Heart left ventricle (tissue), 16 donors: ENCODE data around the gene MSI2. TPM values are rescaled to one million over a fixed set of nuclear protein-coding genes. Genes with fewer than 3 reads are reported as not detected.

ENCODE experiments used
- ATAC-seq, 4 donors: fragments of 200-7000 bp; cut with Tn5 transposase; one replicate each; pipeline ENCODE4 v1.9.1; 2020 to 2022; ENCODE audit warnings: moderate library complexity in 4 of 4, mild to moderate bottlenecking in 3 of 4, moderate number of reproducible peaks in 1 of 4
- DNase-seq, 5 donors: peaks; one replicate each; pipeline ENCODE4 v3.0.0-alpha.2; 2020
- H3K27ac ChIP-seq, 12 donors: fragments of 200-600 bp; sonication (generic) in 4 of 12; one replicate each; pipeline versions ENCODE4 v1.5.0 to v1.8.0; 2016 to 2022; ENCODE audit warnings: mild to moderate bottlenecking in 2 of 12
- H3K27me3 ChIP-seq, 9 donors: fragments of 200-600 bp; sonication (generic) in 2 of 9; one replicate each; pipeline versions ENCODE4 v1.5.1 to v1.8.0; 2016 to 2022; ENCODE audit warnings: mild to moderate bottlenecking in 3 of 9
- H3K36me3 ChIP-seq, 9 donors: fragments of 200-600 bp; sonication (generic) in 2 of 9; one replicate each; pipeline versions ENCODE4 v1.5.0 to v1.8.0; 2018 to 2022; ENCODE audit warnings: mild to moderate bottlenecking in 2 of 9
- H3K4me1 ChIP-seq, 12 donors: fragments of 200-600 bp; sonication (generic) in 4 of 12; one replicate each; pipeline versions ENCODE4 v1.5.0 to v1.8.0; 2016 to 2022; ENCODE audit warnings: mild to moderate bottlenecking in 3 of 12
- H3K4me3 ChIP-seq, 12 donors: fragments of 200-600 bp; sonication (generic) in 4 of 12; one replicate each; pipeline versions ENCODE4 v1.5.0 to v1.8.0; 2017 to 2022; ENCODE audit warnings: mild to moderate bottlenecking in 9 of 12, moderate library complexity in 4 of 12
- H3K9me3 ChIP-seq, 12 donors: fragments of 200-600 bp; sonication (generic) in 4 of 12; one replicate each; pipeline versions ENCODE4 v1.5.0 to v1.8.0; 2016 to 2022; ENCODE audit warnings: mild to moderate bottlenecking in 1 of 12
- POLR2A ChIP-seq, 2 donors: fragments of 450-650 bp; IDR thresholded peaks; one replicate each; pipeline ENCODE4 v1.6.1; 2017; ENCODE audit warnings: antibody characterized with exemption in 2 of 2, mild to moderate bottlenecking in 2 of 2, moderate library complexity in 2 of 2
- WGBS, 4 donors: extraction: QIAGEN DNeasy Blood & Tissue Kit in 2 of 4; methylation state at CpG; one replicate each; pipeline versions ENCODE4 v1.1.5 to v1.1.7; 2013 to 2018; 5-methylcytosine and 5-hydroxymethylcytosine counted together
- intact Hi-C, 10 donors: fragments of 100-400 bp; cut with DNase I; formaldehyde crosslinking; loops; one replicate each; pipeline versions ENCODE4 v1.11.1 to v1.14.2; 2022
- polyA plus RNA-seq, 2 donors: library from polyadenylated mRNA; stranded (reverse); fragments of 200-250 nt; gene quantifications; one replicate each; pipeline ENCODE4 v1.2.3, GENCODE V29; 2013
- total RNA-seq, 9 donors: library from RNA; depleted of rRNA in 2 of 9; stranded (reverse); fragments of >200 nt in 2 of 9; fragmentation: NEBNext Ultra II Directional in 3 of 9; extraction: Animal tissue kit (Norgen Biotek cat#: 25700) in 3 of 9; gene quantifications; one replicate each; pipeline versions ENCODE4 v1.1.0 to v1.2.4, GENCODE V29; 2016 to 2023
- TF ChIP-seq, protein P1 (sequence below), 12 donors: fragments of 200-600 bp; sonication (generic) in 4 of 12; IDR thresholded peaks; one replicate each; pipeline versions ENCODE4 v1.5.0 to v1.8.0; 2018 to 2022; ENCODE audit warnings: antibody characterized with exemption in 12 of 12, mild to moderate bottlenecking in 5 of 12
- donor health status: ischemic (EF 13 %, LVEDD 7.1; RV severe dilation, severe dysfunction).
- donor health status: healthy with polysubstance abuse.
- donor health status: DM: no; HTN: yes; CAD: no.
- donor health status: DM: no; HTN: no; CAD: no.
- donor health status: ischemic (EF 25% LVEDD 6.9; RV normal size, moderate dysfunction).
- donor health status: ischemic (EF 25% LVEDD 5.7; RV mildly dilated, moderate dysfunction).
- donor health status: healthy.
- donor health status: DM: yes; HTN: yes; CAD: no.
- donor health status: ischemic (EF 35%, LVEDD 5.7; RV mildly dilated, moderate dysfunction).
- donor health status: nonischemic (EF 11% LVEDD 7.7; RV severe dilation, severe dysfunction).
- donor health status: DM: yes; HTN: yes; CAD: no.
- donor health status: PGD.
- donor health status: ischemic (EF 29% LVEDD 5.4; RV normal size, mild dysfunction).
- donor health status: nonischemic (EF 23%, LVEDD 6.1; RV moderate dilation, normal function).

Gene MSI2
- total and polyA plus RNA-seq, 11 donors, result 35.9 to 120 (median 104) TPM

DNA sequence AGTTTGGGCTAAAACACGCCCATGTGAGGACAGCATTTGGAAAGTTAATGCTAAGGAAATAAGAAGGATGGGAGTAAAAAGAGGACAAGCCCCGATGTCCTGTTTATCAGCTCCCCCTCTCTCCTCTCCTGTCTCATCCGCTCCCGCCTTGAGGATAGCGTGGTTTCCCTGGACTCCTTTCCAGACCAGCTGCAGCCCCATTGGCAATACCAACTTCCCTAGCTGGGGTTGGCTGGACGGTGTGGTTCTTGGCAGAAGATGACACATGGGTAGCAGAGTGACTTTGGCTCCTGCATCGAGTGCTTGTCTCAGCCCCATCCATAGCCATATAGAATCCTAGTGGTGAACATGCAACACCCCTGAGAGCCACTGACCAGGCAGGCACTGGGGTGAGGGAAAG lies 302.9 kb downstream of the MSI2 start:
- no peak for DNase-seq
- Histone ChIP-seq H3K36me3 (no peaks in the 10 kb centered on the region), H3K9me3 (no peaks in the 10 kb centered on the region), H3K27ac (no peak overlapping the region), H3K27me3 (no peaks in the 10 kb centered on the region), H3K4me3 (no peak overlapping the region), H3K4me1 (peaks cover 0 to 24% (median 11%) of the 10 kb centered on the region in 12 donors)
- intact Hi-C loops, result no loop called here
- WGBS, 4 donors, result 78 to 92% (median 91%) methylated on average over 7 of the region's 7 CpGs
- no peak for ATAC-seq
- TF ChIP-seq POLR2A (IDR thresholded peaks at IDR 0.05), result no peak
- TF ChIP-seq, protein P1, sequence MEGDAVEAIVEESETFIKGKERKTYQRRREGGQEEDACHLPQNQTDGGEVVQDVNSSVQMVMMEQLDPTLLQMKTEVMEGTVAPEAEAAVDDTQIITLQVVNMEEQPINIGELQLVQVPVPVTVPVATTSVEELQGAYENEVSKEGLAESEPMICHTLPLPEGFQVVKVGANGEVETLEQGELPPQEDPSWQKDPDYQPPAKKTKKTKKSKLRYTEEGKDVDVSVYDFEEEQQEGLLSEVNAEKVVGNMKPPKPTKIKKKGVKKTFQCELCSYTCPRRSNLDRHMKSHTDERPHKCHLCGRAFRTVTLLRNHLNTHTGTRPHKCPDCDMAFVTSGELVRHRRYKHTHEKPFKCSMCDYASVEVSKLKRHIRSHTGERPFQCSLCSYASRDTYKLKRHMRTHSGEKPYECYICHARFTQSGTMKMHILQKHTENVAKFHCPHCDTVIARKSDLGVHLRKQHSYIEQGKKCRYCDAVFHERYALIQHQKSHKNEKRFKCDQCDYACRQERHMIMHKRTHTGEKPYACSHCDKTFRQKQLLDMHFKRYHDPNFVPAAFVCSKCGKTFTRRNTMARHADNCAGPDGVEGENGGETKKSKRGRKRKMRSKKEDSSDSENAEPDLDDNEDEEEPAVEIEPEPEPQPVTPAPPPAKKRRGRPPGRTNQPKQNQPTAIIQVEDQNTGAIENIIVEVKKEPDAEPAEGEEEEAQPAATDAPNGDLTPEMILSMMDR (IDR thresholded peaks at IDR 0.05), result no peak

GRCh38 chr17:57559634-57560318 lies 303.5 kb downstream of the MSI2 start:
- H3K36me3 ChIP-seq, result no peaks in the 10 kb centered on the region
- no peak overlapping the region for H3K4me3 ChIP-seq
- ATAC-seq, result no peak
- H3K9me3 ChIP-seq, result no peaks in the 10 kb centered on the region
- peaks cover 0 to 22% (median 6%) of the 10 kb centered on the region in 12 donors for H3K4me1 ChIP-seq
- no peak for DNase-seq
- intact Hi-C loops, result no loop called here
- no peak overlapping the region for H3K27ac ChIP-seq
- H3K27me3 ChIP-seq, result no peaks in the 10 kb centered on the region
- WGBS, 4 donors, result 84 to 97% (median 93%) methylated on average over 11 to 14 of the region's 14 CpGs
- no peak for TF ChIP-seq POLR2A (IDR thresholded peaks at IDR 0.05)
- TF ChIP-seq, protein P1 (IDR thresholded peaks at IDR 0.05), result no peak

- ATAC-seq (no peak), DNase-seq (no peak)
- no peaks in the 10 kb centered on the region for H3K9me3 ChIP-seq
- no peaks in the 10 kb centered on the region for H3K27me3 ChIP-seq
- no peaks in the 10 kb centered on the region for H3K36me3 ChIP-seq
- H3K4me1 ChIP-seq, result peaks cover 0 to 16% (median 3%) of the 10 kb centered on the region in 12 donors
- H3K4me3 ChIP-seq, result no peak overlapping the region
- TF ChIP-seq POLR2A (IDR thresholded peaks at IDR 0.05), result no peak
- TF ChIP-seq, protein P1 (IDR thresholded peaks at IDR 0.05), result no peak
- 72 to 85% (median 82%) methylated on average over 4 of the region's 4 CpGs for WGBS, 4 donors
- no peak overlapping the region for H3K27ac ChIP-seq
- intact Hi-C loops, result no loop called here
These were observed 304.0 kb downstream of the MSI2 start for GRCh38 chr17:57560319-57560705.

DNA sequence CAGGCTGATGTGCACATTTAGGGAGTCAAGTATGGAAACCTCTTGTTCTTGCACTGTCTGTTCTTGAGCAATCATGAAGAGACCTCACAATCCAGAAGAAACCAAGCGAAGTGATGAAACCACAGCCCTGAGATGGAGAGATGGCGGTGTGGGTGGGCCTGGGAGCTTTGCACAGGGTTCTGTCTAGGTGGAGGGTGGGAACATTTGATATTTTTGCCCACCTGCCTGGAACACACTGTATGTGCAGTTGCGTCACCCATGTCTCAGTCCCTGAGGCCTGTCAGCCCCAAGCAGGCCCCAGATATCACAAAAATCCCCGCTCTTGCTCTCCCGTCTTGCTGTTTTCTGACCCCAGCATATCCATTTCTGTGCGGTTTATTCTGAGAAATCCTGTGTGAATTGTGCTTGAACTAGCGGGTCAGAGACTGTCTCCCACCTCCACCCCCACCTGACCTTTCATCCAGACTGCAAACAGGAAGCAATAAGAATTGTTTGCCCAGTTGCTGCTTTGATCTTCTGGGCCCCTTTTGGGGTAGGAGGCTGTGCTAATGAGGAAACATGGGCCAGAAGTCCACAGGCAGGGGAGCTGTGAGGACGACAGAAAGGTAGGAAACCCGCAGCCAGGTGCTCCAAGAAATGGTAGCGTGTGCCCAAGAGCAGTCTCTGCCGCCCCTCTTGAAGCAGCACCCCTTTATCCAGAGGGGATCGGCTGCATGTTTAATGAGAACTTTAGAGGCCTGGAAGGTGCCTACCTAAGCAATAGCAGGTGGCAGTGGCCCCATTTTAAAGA lies 304.9 kb downstream of the MSI2 start:
- TF ChIP-seq, protein P1 (IDR thresholded peaks at IDR 0.05), result no peak
- TF ChIP-seq POLR2A (IDR thresholded peaks at IDR 0.05), result no peak
- Histone ChIP-seq H3K27me3 (no peaks in the 10 kb centered on the region), H3K4me3 (no peak overlapping the region), H3K9me3 (no peaks in the 10 kb centered on the region), H3K36me3 (no peaks in the 10 kb centered on the region), H3K27ac (no peak overlapping the region), H3K4me1 (peaks cover 0 to 16% (median 0%) of the 10 kb centered on the region in 12 donors)
- 92 to 94% (median 92%) methylated on average over 12 of the region's 12 CpGs for WGBS, 4 donors
- ATAC-seq, result no peak
- intact Hi-C loops, result no loop called here
- no peak for DNase-seq
